Activated CD4-positive, alpha-beta T cell treated with anti-CD3 and anti-CD28 coated beads, Interleukin-2, amount 50 U/mL, for 48 hours (primary cell): ENCODE measurements around the gene ZNF234.
A peak's percentile ranks its signal among the peaks of the same experiment; 100 is the strongest.
"Not testable (repeated sequence)": the region's sequence is repeated elsewhere in the genome, so short reads cannot be mapped to it uniquely, and the experiment has no call there.

Experiments
- DNase-seq, 2 experiments: peaks; one replicate each; pipeline ENCODE4 v3.0.0-alpha.2; 2020

ZNF234 gene

DNA sequence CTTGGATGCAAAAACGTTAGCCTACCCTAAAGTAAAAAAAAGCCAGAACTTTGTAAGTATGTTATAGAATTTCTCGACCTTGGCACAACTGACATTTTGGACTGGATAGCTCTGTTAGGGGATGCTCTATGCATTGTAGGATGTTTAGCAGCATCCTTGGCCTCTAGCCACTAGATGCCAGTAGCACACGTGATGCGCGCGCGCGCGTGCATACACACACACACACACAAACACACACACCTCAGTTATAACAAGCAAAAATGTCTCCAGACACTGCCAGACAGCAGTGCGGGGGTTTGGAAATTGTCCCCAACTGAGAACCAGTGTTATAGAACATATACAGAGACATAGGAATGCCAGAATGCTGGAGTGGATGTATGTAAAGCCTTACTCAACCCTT lies 40.8 kb downstream of the ZNF234 start:
- DNase-seq = no peak

DNA sequence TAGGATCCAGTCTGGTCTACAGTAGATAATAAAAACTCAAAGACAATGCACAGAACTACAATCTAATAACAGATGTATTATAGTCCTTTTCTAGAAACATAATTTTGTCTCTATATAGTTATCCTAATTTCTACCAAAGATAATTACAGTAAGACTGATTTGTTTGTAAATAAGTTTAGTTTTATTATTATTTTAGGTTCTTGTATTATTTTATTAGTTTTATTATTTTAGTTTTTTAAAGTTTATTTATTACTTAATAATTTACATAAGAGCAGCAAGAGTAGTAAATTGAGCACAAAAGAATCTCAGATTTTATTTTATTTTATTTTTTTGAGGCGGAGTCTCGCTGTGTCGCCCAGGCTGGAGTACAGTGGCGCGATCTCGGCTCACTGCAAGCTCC lies 48.7 kb downstream of the ZNF234 start:
- no peak for DNase-seq

DNA sequence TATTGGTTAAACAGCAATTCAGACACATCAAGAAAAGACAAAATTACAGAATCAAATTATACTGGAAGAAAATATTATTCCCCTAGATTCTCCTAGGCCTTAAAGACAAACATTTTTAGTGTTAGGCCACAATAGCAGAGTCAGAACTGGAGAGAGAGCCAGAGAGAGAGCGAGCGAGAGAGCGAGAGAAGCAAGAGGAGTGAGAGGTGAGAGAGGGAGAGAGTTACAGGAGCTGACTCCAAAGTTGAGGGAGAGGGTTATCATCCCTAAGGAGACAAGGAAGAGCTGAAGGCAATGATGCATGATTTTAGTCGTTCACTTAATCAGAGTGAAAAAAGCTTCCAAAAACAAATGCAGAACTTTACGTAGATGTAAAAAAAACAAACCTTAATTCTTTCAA lies 50.8 kb downstream of the ZNF234 start:
- DNase-seq = no peak

DNA sequence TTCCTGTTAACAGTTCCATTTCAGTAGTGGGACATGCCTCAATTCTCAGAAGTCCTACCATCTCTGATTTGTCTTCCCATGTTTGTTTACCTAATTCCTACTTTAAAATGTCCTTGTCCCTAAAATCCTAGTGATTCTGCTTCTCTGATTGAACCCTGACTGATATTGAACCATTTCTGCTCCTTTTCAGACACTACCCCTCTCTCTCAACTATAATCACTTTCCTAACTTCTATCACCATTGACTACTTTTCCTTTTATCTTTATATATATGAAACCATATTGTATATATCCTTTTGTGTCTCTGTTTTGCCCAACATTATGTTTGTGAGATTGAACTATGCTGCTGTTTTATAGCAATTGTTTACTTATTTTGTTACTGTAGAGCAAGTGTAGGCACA lies 55.4 kb downstream of the ZNF234 start:
- DNase-seq = no peak

DNA sequence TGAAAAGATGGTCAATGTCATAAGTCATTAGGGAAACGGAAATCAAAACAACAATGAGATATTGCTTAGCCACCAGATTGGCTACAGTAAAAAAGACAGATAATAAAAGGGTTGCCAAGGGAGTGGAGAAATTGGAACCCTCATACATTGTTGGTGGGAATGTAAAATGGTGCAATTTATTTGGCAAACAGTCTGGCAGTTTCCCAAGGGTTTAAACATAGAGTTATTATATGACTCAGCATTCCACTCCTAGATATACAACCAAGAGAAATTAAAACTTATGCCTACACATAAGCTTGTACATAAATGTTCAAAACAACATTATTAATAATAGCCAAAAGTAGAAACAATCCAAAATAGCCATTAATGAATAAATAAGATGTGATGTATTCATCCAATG lies 61.1 kb downstream of the ZNF234 start:
- DNase-seq = no peak

DNA sequence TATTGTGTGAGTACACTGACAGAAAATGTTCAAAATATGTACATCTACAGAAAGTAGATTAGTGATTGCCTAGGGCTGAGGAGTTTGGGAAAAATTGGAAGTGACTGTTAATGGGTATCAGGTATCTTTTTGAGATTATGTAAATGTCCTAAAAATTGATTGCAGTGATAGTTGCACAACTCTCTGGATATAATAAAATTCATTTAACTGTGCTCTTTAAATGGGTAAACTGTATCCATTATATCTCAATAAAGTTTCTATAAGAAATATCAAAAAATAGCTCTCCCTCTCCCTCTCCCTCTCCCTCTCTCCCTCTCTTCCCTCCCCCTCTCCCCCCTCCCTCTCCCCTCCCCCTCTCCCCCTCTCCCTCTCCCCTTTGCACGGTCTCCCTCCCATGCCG lies 61.6 kb downstream of the ZNF234 start:
- no peak for DNase-seq

DNA sequence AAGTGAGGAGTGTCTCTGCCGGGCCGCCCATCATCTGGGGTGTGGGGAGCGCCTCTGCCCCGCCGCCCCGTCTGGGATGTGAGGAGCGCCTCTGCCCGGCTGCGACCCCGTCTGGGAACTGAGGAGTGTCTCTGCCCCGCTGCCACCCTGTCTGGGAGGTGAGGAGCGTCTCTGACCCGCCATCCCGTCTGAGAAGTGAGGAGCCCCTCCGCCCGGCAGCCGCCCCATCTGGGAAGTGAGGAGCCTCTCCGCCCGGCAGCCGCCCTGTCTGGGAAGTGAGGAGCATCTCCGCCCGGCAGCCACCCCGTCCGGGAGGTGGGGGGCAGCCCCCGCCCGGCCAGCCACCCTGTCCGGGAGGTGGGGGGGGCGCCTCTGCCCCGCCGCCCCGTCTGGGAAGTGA lies 62.5 kb downstream of the ZNF234 start:
- not testable (repeated sequence) for DNase-seq

DNA sequence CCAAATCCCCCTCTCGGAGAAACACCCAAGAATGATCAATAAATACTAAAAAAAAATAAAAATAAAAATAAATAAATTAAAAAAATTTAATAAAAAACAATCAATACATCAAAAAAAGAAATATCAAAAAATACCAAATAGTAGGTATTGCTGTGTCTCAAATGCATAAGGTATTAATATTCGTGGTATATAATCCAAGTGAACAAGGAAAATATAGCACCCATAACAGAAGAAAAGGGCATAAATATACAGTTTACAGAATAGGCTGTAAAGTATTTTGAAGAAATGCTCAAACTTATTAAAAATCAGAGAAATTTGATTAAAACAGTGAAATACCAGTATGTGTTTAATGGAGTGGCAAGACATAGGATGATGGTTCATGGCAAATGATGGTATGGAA lies 63.4 kb downstream of the ZNF234 start:
- DNase-seq = no peak

DNA sequence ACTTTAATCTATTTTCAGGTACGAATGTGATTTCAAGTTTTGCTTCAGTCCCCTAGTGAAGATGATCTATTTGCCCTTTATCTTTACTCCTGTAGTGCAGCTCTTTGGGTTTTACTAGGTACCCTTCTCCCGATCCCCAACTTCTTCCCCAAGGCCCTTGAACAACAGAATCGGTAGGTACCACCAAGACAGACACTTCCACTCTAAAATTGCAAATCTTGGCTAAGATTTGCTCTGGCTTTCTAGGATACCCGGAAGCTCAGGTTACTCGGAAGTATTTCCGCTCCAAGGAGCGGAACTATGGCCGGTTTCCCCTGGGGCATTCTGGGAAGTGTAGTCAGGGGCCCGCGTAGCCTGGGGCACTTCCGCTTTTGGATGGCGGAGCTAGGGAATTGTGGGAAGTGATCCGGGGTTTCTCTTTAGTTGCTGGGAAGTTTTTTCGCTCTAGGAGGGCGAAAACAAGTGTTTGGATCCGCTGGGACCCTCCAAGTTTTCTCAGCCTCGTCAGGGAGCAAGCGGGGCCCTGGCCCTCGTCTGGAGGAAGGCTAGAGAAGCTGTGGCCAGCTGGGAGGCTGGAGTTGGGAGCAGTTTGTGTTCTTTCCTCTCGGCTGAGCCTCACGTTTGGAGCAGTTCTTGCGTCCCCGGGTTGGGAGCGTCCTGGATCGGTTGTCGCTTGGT lies 65.9 kb downstream of the ZNF234 start:
- DNase-seq = peak; percentile 75 to 85
